Measurements from ENCODE around the gene TUBGCP2.

The TUBGCP2 gene

GRCh38 chr10:133285217-133285616, 23.5 kb downstream of the TUBGCP2 start:
- Histone ChIP-seq H3K9ac (no peak overlapping the region), H3K27ac (no peak overlapping the region), H2AFZ (no peak overlapping the region), H3K4me2 (ENCODE audit: low read length) (no peak overlapping the region), H3K4me3 (ENCODE audit: low read depth, low read length) (no peak overlapping the region), H3K36me3 (ENCODE audit: control insufficient read depth, insufficient read depth, low read length) (no peaks in the 10 kb centered on the region), H3K27me3 (ENCODE audit: control insufficient read depth, insufficient read depth, low read length) (no peaks in the 10 kb centered on the region), H3K9me3 (ENCODE audit: control insufficient read depth, low read length) (no peaks in the 10 kb centered on the region), H3K4me1 (no peaks in the 10 kb centered on the region), H3K79me2 (peaks cover 2% of the 10 kb centered on the region)
- TF ChIP-seq, protein P1, sequence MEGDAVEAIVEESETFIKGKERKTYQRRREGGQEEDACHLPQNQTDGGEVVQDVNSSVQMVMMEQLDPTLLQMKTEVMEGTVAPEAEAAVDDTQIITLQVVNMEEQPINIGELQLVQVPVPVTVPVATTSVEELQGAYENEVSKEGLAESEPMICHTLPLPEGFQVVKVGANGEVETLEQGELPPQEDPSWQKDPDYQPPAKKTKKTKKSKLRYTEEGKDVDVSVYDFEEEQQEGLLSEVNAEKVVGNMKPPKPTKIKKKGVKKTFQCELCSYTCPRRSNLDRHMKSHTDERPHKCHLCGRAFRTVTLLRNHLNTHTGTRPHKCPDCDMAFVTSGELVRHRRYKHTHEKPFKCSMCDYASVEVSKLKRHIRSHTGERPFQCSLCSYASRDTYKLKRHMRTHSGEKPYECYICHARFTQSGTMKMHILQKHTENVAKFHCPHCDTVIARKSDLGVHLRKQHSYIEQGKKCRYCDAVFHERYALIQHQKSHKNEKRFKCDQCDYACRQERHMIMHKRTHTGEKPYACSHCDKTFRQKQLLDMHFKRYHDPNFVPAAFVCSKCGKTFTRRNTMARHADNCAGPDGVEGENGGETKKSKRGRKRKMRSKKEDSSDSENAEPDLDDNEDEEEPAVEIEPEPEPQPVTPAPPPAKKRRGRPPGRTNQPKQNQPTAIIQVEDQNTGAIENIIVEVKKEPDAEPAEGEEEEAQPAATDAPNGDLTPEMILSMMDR (IDR thresholded peaks at IDR 0.05): no peak

- H3K9me3 ChIP-seq (ENCODE audit: control insufficient read depth, low read length): no peaks in the 10 kb centered on the region
- peaks cover 2% of the 10 kb centered on the region for H3K79me2 ChIP-seq
- no peak overlapping the region for H2AFZ ChIP-seq
- no peaks in the 10 kb centered on the region for H3K36me3 ChIP-seq (ENCODE audit: control insufficient read depth, insufficient read depth, low read length)
- H3K27ac ChIP-seq: no peak overlapping the region
- H3K27me3 ChIP-seq (ENCODE audit: control insufficient read depth, insufficient read depth, low read length): no peaks in the 10 kb centered on the region
- no peak overlapping the region for H3K4me2 ChIP-seq (ENCODE audit: low read length)
- no peak overlapping the region for H3K9ac ChIP-seq
- H3K4me1 ChIP-seq: no peaks in the 10 kb centered on the region
- TF ChIP-seq, protein P1 (IDR thresholded peaks at IDR 0.05): no peak
- no peak overlapping the region for H3K4me3 ChIP-seq (ENCODE audit: low read depth, low read length)
Observed at GRCh38 chr10:133283931-133284330, 24.7 kb downstream of the TUBGCP2 start.

DNA sequence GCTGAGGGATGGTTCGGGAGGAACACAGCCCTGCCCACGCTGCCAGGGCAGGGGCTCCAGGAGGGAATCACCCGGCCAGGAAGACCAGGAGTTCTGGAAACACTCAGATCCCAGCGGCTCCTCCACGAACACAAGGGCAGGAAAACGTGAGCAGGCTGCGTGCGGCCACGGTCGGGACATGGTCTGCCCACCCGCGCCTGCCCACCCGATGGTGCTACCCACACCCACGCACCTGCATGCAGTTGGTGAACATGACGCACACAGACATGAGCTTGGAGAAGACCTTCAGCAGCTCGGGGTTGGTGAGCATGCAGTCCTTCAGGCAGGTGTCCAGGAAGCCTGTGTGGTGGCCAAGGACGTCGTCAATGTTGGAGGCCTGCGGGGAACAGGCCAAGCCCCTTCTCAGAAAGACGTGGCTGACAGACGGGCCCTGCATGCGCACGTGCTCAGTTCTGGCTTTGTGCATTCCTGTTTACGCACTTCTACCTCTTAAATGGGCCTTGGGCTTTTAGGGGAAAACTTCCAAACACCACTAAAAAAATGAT, 25.8 kb downstream of the TUBGCP2 start:
- TF ChIP-seq, protein P1 (IDR thresholded peaks at IDR 0.05): no peak
- Histone ChIP-seq H2AFZ (no peak overlapping the region), H3K36me3 (ENCODE audit: control insufficient read depth, insufficient read depth, low read length) (no peaks in the 10 kb centered on the region), H3K4me2 (ENCODE audit: low read length) (no peak overlapping the region), H3K27me3 (ENCODE audit: control insufficient read depth, insufficient read depth, low read length) (no peaks in the 10 kb centered on the region), H3K27ac (no peak overlapping the region), H3K79me2 (peaks cover 2% of the 10 kb centered on the region), H3K9ac (no peak overlapping the region), H3K4me3 (ENCODE audit: low read depth, low read length) (no peak overlapping the region), H3K9me3 (ENCODE audit: control insufficient read depth, low read length) (no peaks in the 10 kb centered on the region), H3K4me1 (no peaks in the 10 kb centered on the region)

DNA sequence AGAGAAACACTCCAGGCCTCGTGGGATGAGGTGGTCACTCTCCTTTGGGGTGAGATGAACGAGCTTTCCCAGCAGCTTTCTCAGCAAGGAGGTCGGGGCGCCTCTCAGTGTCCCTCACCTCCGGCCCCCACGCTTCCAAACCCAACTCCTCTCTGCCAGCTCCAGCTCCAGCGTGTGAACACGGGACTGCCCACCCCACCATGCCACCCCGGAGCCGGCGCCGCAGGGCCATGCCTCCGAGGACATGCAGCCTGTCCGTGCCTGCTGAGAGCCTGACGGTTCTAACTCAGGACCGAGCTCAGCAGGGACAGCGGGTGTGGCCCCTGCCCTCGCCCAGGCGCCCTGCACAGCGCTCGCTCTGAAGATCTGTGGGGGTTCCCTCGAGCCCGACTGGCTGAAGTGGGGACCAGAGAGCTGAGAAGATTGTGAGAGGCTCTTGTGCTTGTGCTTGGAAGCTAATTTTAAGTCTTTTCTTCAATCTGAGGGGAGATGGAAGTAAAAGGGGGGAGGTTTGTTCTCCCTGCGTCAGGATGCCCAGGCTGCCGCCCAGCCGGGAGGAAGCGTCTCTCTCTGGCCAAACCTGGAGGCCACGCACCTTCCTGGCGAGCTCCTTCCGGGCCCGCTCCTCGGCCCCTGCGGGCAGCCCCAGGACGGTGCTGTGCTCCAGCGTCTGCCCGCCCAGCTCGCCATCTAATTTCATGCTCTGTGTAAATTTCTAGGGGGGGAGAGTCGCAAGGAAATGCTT, 26.9 kb downstream of the TUBGCP2 start:
- Histone ChIP-seq H3K9ac (no peak overlapping the region), H3K4me1 (no peaks in the 10 kb centered on the region), H3K27me3 (ENCODE audit: control insufficient read depth, insufficient read depth, low read length) (no peaks in the 10 kb centered on the region), H3K27ac (no peak overlapping the region), H3K36me3 (ENCODE audit: control insufficient read depth, insufficient read depth, low read length) (no peaks in the 10 kb centered on the region), H2AFZ (no peak overlapping the region), H3K9me3 (ENCODE audit: control insufficient read depth, low read length) (no peaks in the 10 kb centered on the region), H3K4me3 (ENCODE audit: low read depth, low read length) (no peak overlapping the region), H3K79me2 (peaks cover 2% of the 10 kb centered on the region), H3K4me2 (ENCODE audit: low read length) (no peak overlapping the region)
- TF ChIP-seq, protein P1 (IDR thresholded peaks at IDR 0.05): no peak

DNA sequence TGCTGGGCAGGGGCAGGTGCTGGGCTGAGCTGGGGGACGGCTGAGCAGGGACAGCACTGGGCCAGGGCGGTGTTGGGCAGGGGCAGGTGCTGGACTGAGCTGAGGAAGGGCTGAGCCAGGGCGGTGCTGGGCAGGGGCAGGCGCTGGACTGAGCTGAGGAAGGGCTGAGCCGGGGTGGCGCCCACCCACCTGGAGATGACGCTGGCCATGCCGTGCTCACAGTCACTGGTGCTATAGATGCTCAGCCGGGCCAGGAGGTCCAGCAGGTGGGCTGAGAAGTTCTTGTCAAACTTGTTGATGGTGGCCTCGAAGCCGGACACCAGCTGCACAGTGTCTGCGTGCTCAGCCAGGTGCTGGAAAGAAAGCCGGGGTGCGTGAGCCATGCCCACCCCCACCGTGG, 27.6 kb downstream of the TUBGCP2 start:
- Histone ChIP-seq H3K79me2 (no peaks in the 10 kb centered on the region), H2AFZ (no peak overlapping the region), H3K4me2 (ENCODE audit: low read length) (no peak overlapping the region), H3K4me1 (peaks cover 3% of the 10 kb centered on the region), H3K9ac (no peak overlapping the region), H3K4me3 (ENCODE audit: low read depth, low read length) (no peak overlapping the region), H3K27me3 (ENCODE audit: control insufficient read depth, insufficient read depth, low read length) (no peaks in the 10 kb centered on the region), H3K27ac (no peak overlapping the region), H3K36me3 (ENCODE audit: control insufficient read depth, insufficient read depth, low read length) (no peaks in the 10 kb centered on the region), H3K9me3 (ENCODE audit: control insufficient read depth, low read length) (no peaks in the 10 kb centered on the region)
- TF ChIP-seq, protein P1 (IDR thresholded peaks at IDR 0.05): no peak

Data from parathyroid adenoma (tissue), 2 donors.